Endodermal cell (in vitro differentiated cells): ENCODE results near the gene PDE6G. TPM values are rescaled to one million over a fixed set of nuclear protein-coding genes. Genes with fewer than 3 reads are reported as not detected.
A peak's percentile ranks its signal among the peaks of the same experiment; 100 is the strongest.

Experiments used
- DNase-seq: peaks from one replicate; pipeline ENCODE4 v3.0.0-alpha.2; 2017
- H3K27ac ChIP-seq: 2 replicates; pipeline ENCODE4 v1.5.1; 2013; ENCODE audit warnings: mild to moderate bottlenecking, low read depth, low read length, moderate library complexity
- H3K27me3 ChIP-seq: 2 replicates; pipeline ENCODE4 v1.6.1; 2013; ENCODE audit warnings: mild to moderate bottlenecking, low read length, moderate library complexity; ENCODE audit not compliant: insufficient read depth, control insufficient read depth, poor library complexity, severe bottlenecking
- H3K36me3 ChIP-seq: 2 replicates; pipeline ENCODE4 v1.7.0; 2013; ENCODE audit warnings: mild to moderate bottlenecking, low read length, moderate library complexity; ENCODE audit not compliant: control insufficient read depth, insufficient read depth
- H3K4me1 ChIP-seq: one replicate; pipeline ENCODE4 v1.7.0; 2013; ENCODE audit warnings: low read length; ENCODE audit not compliant: control insufficient read depth, insufficient read depth
- H3K4me3 ChIP-seq: 2 replicates; pipeline ENCODE4 v1.5.1; 2013; ENCODE audit warnings: mild to moderate bottlenecking, low read length, moderate library complexity
- H3K9ac ChIP-seq: 2 replicates; pipeline ENCODE4 v1.6.1; 2013; ENCODE audit warnings: mild to moderate bottlenecking, low read length, moderate library complexity; ENCODE audit not compliant: poor library complexity, severe bottlenecking; ENCODE audit errors: extremely low read depth
- H3K9me3 ChIP-seq: 2 replicates; pipeline ENCODE4 v1.6.1; 2013; ENCODE audit warnings: mild to moderate bottlenecking, low read length, moderate library complexity; ENCODE audit not compliant: control insufficient read depth
- H3K27ac Mint-ChIP-seq: 2 replicates; pipeline ENCODE4 v1.8.0; 2020; ENCODE audit warnings: mixed read lengths
- H3K27me3 Mint-ChIP-seq: 2 replicates; pipeline ENCODE4 v1.8.0; 2021; ENCODE audit warnings: mild to moderate bottlenecking, mixed read lengths; ENCODE audit not compliant: insufficient read depth
- H3K36me3 Mint-ChIP-seq: 2 replicates; pipeline ENCODE4 v1.8.0; 2020; ENCODE audit warnings: low read depth, mixed read lengths
- H3K4me1 Mint-ChIP-seq: 2 replicates; pipeline ENCODE4 v1.8.0; 2020; ENCODE audit warnings: mixed read lengths
- H3K4me3 Mint-ChIP-seq: 2 replicates; pipeline ENCODE4 v1.8.0; 2020; ENCODE audit warnings: mild to moderate bottlenecking, moderate library complexity, mixed read lengths
- H3K9me3 Mint-ChIP-seq: 2 replicates; pipeline ENCODE4 v1.8.0; 2020; ENCODE audit warnings: mild to moderate bottlenecking, mixed read lengths
- CTCF ChIP-seq: fragments of 200-600 bp; sonication (generic); conservative IDR thresholded peaks from 2 replicates; pipeline ENCODE4 v1.5.0; 2021; ENCODE audit warnings: antibody characterized with exemption, mild to moderate bottlenecking
- WGBS, 2 experiments: methylation state at CpG; one replicate each; pipeline versions ENCODE4 v1.1.5 to v1.1.7; 2013; ENCODE audit warnings: missing lambda C conversion rate in 2 of 2, mixed read lengths in 1 of 2; ENCODE audit not compliant: insufficient coverage in 1 of 2, insufficient read length in 1 of 2; 5-methylcytosine and 5-hydroxymethylcytosine counted together
- total RNA-seq, 2 donors: library from RNA; stranded (reverse); fragmentation: NEBNext Ultra II Directional in 1 of 2; extraction: Animal tissue kit (Norgen Biotek cat#: 25700) in 1 of 2; gene quantifications; 2 replicates in 1 of 2; 3 replicates in 1 of 2; pipeline ENCODE4 v1.2.1, GENCODE V29; 2021

The PDE6G gene
- total RNA-seq, 2 donors from 2014 or later, result 3.2 to 4.3 TPM

GRCh38 chr17:81672954-81673353, 16.6 kb upstream of the PDE6G start:
- Mint-ChIP-seq H3K27me3 (no peaks in the 10 kb centered on the region), H3K9me3 (peaks cover 4% of the 10 kb centered on the region), H3K4me3 (no peak overlapping the region), H3K27ac (no peak overlapping the region), H3K4me1 (peaks cover 5% of the 10 kb centered on the region), H3K36me3 (peaks cover 54% of the 10 kb centered on the region)
- DNase-seq, result no peak
- H3K27ac ChIP-seq, result no peak overlapping the region
- H3K36me3 ChIP-seq, result peaks cover 57% of the 10 kb centered on the region
- no peaks in the 10 kb centered on the region for H3K27me3 ChIP-seq
- H3K9me3 ChIP-seq, result no peaks in the 10 kb centered on the region
- H3K4me3 ChIP-seq, result no peak overlapping the region
- no peak overlapping the region for H3K9ac ChIP-seq
- peaks cover 4% of the 10 kb centered on the region for H3K4me1 ChIP-seq
- WGBS, 2 experiments, result 94 to 96% methylated on average over 14 to 16 of the region's 16 CpGs
- no peak for TF ChIP-seq CTCF

- no peak for TF ChIP-seq CTCF
- DNase-seq, result no peak
- Mint-ChIP-seq H3K27ac (no peak overlapping the region), H3K27me3 (no peaks in the 10 kb centered on the region), H3K4me3 (no peak overlapping the region), H3K9me3 (peaks cover 4% of the 10 kb centered on the region), H3K36me3 (peaks cover 58% of the 10 kb centered on the region), H3K4me1 (peaks cover 9% of the 10 kb centered on the region)
- Histone ChIP-seq H3K4me3 (no peak overlapping the region), H3K27ac (no peak overlapping the region), H3K9ac (no peak overlapping the region), H3K9me3 (no peaks in the 10 kb centered on the region), H3K4me1 (peaks cover 9% of the 10 kb centered on the region), H3K36me3 (peaks cover 61% of the 10 kb centered on the region), H3K27me3 (no peaks in the 10 kb centered on the region)
- 94 to 97% methylated on average over 18 of the region's 18 CpGs for WGBS, 2 experiments
Measured at GRCh38 chr17:81672504-81672903, 16.2 kb upstream of the PDE6G start.

- peaks cover 13% of the 10 kb centered on the region for H3K4me1 Mint-ChIP-seq
- Histone ChIP-seq H3K4me1 (peaks cover 15% of the 10 kb centered on the region), H3K27me3 (no peaks in the 10 kb centered on the region), H3K4me3 (peak overlapping the region; percentile 96), H3K27ac (no peak overlapping the region), H3K9ac (no peak overlapping the region), H3K9me3 (no peaks in the 10 kb centered on the region), H3K36me3 (peaks cover 55% of the 10 kb centered on the region)
- H3K36me3 Mint-ChIP-seq, result peaks cover 58% of the 10 kb centered on the region
- H3K4me3 Mint-ChIP-seq, result peak overlapping the region; percentile 72
- WGBS, 2 experiments, result 91 to 96% methylated on average over 13 to 18 of the region's 18 CpGs
- DNase-seq, result peak; percentile 86
- no peaks in the 10 kb centered on the region for H3K27me3 Mint-ChIP-seq
- H3K27ac Mint-ChIP-seq, result peak overlapping the region; percentile 37
- H3K9me3 Mint-ChIP-seq, result no peaks in the 10 kb centered on the region
- TF ChIP-seq CTCF, result peak; percentile 46
Measured at GRCh38 chr17:81667754-81668153, 11.4 kb upstream of the PDE6G start.
